GM21529 (cell line): ENCODE data around the gene ZBTB20.

ENCODE experiments used
- ATAC-seq: cut with Tn5 transposase; IDR thresholded peaks from one replicate; pipeline ENCODE4 v1.9.1; 2021; ENCODE audit not compliant: unreplicated experiment

ZBTB20 gene

GRCh38 chr3:114351123-114351821 lies 795.8 kb downstream of the ZBTB20 start:
- no peak for ATAC-seq

GRCh38 chr3:114350690-114351089 lies 796.4 kb downstream of the ZBTB20 start:
- ATAC-seq, result no peak

GRCh38 chr3:114350271-114350670 lies 796.8 kb downstream of the ZBTB20 start:
- no peak for ATAC-seq

- ATAC-seq, result no peak
These were observed 802.6 kb downstream of the ZBTB20 start for GRCh38 chr3:114344492-114344891.

GRCh38 chr3:114338651-114339357 lies 808.3 kb downstream of the ZBTB20 start:
- ATAC-seq, result no peak

- no peak for ATAC-seq
These were observed 810.2 kb downstream of the ZBTB20 start for GRCh38 chr3:114336857-114337256.

- ATAC-seq, result no peak
These were observed 810.9 kb downstream of the ZBTB20 start for GRCh38 chr3:114336122-114336697.

GRCh38 chr3:114333923-114334240 lies 813.2 kb downstream of the ZBTB20 start:
- ATAC-seq, result no peak

GRCh38 chr3:114333180-114333922 lies 813.7 kb downstream of the ZBTB20 start:
- ATAC-seq, result no peak

- peak; percentile 55 for ATAC-seq
These were observed 814.5 kb downstream of the ZBTB20 start for GRCh38 chr3:114332342-114333179.

GRCh38 chr3:114331710-114332109 lies 815.4 kb downstream of the ZBTB20 start:
- no peak for ATAC-seq

- ATAC-seq, result no peak
These were observed 816.1 kb downstream of the ZBTB20 start for GRCh38 chr3:114331007-114331406.

- ATAC-seq, result peak; percentile 53
These were observed 817.3 kb downstream of the ZBTB20 start for GRCh38 chr3:114329823-114330222.

GRCh38 chr3:114328345-114328744 lies 818.7 kb downstream of the ZBTB20 start:
- no peak for ATAC-seq

GRCh38 chr3:114327665-114328064 lies 819.4 kb downstream of the ZBTB20 start:
- ATAC-seq, result no peak

- no peak for ATAC-seq
These were observed 823.4 kb downstream of the ZBTB20 start for GRCh38 chr3:114323546-114324254.

- no peak for ATAC-seq
These were observed 826.8 kb downstream of the ZBTB20 start for GRCh38 chr3:114320246-114320645.

GRCh38 chr3:114319453-114319852 lies 827.6 kb downstream of the ZBTB20 start:
- ATAC-seq, result no peak

- no peak for ATAC-seq
These were observed 828.8 kb downstream of the ZBTB20 start for GRCh38 chr3:114318295-114318694.

GRCh38 chr3:114314282-114314681 lies 832.8 kb downstream of the ZBTB20 start:
- ATAC-seq, result no peak
